Chondrocyte (in vitro differentiated cells): Measurements from ENCODE around the gene BORCS6. TPM values are rescaled to one million over a fixed set of nuclear protein-coding genes. Genes with fewer than 3 reads are reported as not detected.
A peak's percentile ranks its signal among the peaks of the same experiment; 100 is the strongest.

Source experiments
- DNase-seq: peaks from one replicate; pipeline ENCODE4 v3.0.0; 2021; ENCODE audit warnings: mixed read lengths, low spot score
- H3K27ac Mint-ChIP-seq: one replicate; pipeline ENCODE4 v1.8.0; 2021; ENCODE audit warnings: mild to moderate bottlenecking, moderate library complexity, mixed read lengths; ENCODE audit not compliant: unreplicated experiment
- H3K27me3 Mint-ChIP-seq: 2 replicates; pipeline ENCODE4 v1.8.0; 2021; ENCODE audit warnings: low read depth, mixed read lengths
- H3K36me3 Mint-ChIP-seq: 2 replicates; pipeline ENCODE4 v1.8.0; 2021; ENCODE audit warnings: low read depth, mixed read lengths
- H3K4me1 Mint-ChIP-seq: 2 replicates; pipeline ENCODE4 v1.8.0; 2021; ENCODE audit warnings: low read depth, mild to moderate bottlenecking, mixed read lengths
- H3K4me3 Mint-ChIP-seq: one replicate; pipeline ENCODE4 v1.8.0; 2021; ENCODE audit warnings: mild to moderate bottlenecking, moderate library complexity, mixed read lengths; ENCODE audit not compliant: unreplicated experiment
- H3K9me3 Mint-ChIP-seq: 2 replicates; pipeline ENCODE4 v1.8.0; 2021; ENCODE audit warnings: low read depth, mixed read lengths
- total RNA-seq: library from RNA; stranded (reverse); gene quantifications from 3 replicates; pipeline ENCODE4 v1.2.1, GENCODE V29; 2021
- TF ChIP-seq, protein P1 (sequence below): fragments of 200-600 bp; sonication (generic); IDR thresholded peaks from 2 replicates; pipeline ENCODE4 v1.5.0; 2021; ENCODE audit warnings: antibody characterized with exemption, mild to moderate bottlenecking, moderate library complexity

The BORCS6 gene
- total RNA-seq, 1 donor from 2014 or later = 8.2 TPM

- H3K9me3 Mint-ChIP-seq = no peaks in the 10 kb centered on the region
- TF ChIP-seq, protein P1, sequence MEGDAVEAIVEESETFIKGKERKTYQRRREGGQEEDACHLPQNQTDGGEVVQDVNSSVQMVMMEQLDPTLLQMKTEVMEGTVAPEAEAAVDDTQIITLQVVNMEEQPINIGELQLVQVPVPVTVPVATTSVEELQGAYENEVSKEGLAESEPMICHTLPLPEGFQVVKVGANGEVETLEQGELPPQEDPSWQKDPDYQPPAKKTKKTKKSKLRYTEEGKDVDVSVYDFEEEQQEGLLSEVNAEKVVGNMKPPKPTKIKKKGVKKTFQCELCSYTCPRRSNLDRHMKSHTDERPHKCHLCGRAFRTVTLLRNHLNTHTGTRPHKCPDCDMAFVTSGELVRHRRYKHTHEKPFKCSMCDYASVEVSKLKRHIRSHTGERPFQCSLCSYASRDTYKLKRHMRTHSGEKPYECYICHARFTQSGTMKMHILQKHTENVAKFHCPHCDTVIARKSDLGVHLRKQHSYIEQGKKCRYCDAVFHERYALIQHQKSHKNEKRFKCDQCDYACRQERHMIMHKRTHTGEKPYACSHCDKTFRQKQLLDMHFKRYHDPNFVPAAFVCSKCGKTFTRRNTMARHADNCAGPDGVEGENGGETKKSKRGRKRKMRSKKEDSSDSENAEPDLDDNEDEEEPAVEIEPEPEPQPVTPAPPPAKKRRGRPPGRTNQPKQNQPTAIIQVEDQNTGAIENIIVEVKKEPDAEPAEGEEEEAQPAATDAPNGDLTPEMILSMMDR = peak; percentile 34
- no peaks in the 10 kb centered on the region for H3K27me3 Mint-ChIP-seq
- H3K36me3 Mint-ChIP-seq = peaks cover 4% of the 10 kb centered on the region
- no peak overlapping the region for H3K27ac Mint-ChIP-seq
- peaks cover 41% of the 10 kb centered on the region for H3K4me1 Mint-ChIP-seq
- DNase-seq = peak; percentile 100
- H3K4me3 Mint-ChIP-seq = no peak overlapping the region
Observed at GRCh38 chr17:8156246-8156992, 33.6 kb downstream of the BORCS6 start.

DNA sequence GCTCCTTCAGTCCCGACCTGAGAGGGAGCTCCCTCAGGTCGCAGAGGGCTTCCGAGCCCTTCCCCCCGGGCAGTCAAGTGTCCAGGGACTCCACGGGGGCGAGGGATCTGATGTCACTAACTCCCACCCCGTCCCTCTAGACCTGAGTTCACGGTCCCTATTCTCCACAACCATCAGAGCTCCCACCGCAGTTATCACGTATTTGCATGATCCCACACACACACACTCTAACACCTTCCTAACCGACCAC, 34.1 kb downstream of the BORCS6 start:
- Mint-ChIP-seq H3K4me1 (peaks cover 37% of the 10 kb centered on the region), H3K27me3 (no peaks in the 10 kb centered on the region), H3K9me3 (no peaks in the 10 kb centered on the region), H3K36me3 (peaks cover 4% of the 10 kb centered on the region), H3K27ac (no peak overlapping the region), H3K4me3 (no peak overlapping the region)
- DNase-seq = no peak
- TF ChIP-seq, protein P1 = no peak

DNA sequence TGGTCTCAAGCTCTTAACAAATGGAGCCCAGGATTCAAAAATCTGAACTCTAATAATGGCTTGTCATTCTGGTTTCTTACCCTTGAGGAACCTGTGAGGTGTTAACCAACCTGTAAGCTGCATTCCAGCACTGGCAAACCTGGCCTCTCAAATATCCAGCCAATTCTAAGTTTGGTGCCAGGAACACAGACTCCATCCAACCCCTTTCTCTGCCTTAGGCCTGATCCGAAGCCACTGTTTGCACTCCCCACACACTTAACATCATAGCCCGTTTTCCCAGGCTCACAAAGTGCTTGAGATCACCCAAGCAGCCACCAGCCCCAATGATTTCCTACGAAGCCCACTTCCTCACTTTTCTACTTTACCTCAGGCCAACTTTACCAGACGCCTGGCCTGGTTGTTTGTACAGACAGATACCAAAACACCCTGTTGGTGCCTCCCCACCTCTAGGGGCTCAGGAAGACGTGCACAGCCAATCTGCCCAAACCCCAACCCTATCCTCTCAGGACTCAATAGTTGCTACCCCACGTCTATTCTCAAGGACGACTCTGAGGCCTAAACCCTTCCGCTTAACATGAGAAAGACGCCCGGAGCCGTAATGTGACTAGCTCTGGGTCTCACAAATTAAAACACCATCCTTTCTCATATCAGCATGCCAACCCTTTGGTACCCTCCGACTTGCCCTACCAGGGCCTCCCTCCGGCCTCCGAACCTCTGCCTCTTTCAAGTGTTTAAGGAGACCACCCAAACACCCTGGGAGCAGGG, 34.6 kb downstream of the BORCS6 start:
- no peaks in the 10 kb centered on the region for H3K9me3 Mint-ChIP-seq
- H3K4me3 Mint-ChIP-seq = no peak overlapping the region
- peaks cover 4% of the 10 kb centered on the region for H3K36me3 Mint-ChIP-seq
- no peak overlapping the region for H3K27ac Mint-ChIP-seq
- no peaks in the 10 kb centered on the region for H3K27me3 Mint-ChIP-seq
- peaks cover 37% of the 10 kb centered on the region for H3K4me1 Mint-ChIP-seq
- TF ChIP-seq, protein P1 = peak; percentile 18
- DNase-seq = no peak

GRCh38 chr17:8154608-8155155, 35.3 kb downstream of the BORCS6 start:
- Mint-ChIP-seq H3K4me1 (peaks cover 41% of the 10 kb centered on the region), H3K27ac (no peak overlapping the region), H3K36me3 (peaks cover 3% of the 10 kb centered on the region), H3K9me3 (no peaks in the 10 kb centered on the region), H3K4me3 (no peak overlapping the region), H3K27me3 (no peaks in the 10 kb centered on the region)
- TF ChIP-seq, protein P1 = no peak
- DNase-seq = no peak

GRCh38 chr17:8153957-8154607, 35.9 kb downstream of the BORCS6 start:
- TF ChIP-seq, protein P1 = no peak
- peak; percentile 100 for DNase-seq
- Mint-ChIP-seq H3K27ac (no peak overlapping the region), H3K4me3 (no peak overlapping the region), H3K27me3 (no peaks in the 10 kb centered on the region), H3K36me3 (peaks cover 7% of the 10 kb centered on the region), H3K9me3 (no peaks in the 10 kb centered on the region), H3K4me1 (peaks cover 41% of the 10 kb centered on the region)
